ENCODE data around the gene IRF2.

GRCh38 chr4:184404047-184404446 lies 70.3 kb downstream of the IRF2 start:
- TF ChIP-seq POLR2AphosphoS5 (IDR thresholded peaks at IDR 0.05) (no peak), CTCF (IDR thresholded peaks at IDR 0.05; ENCODE audit: poor library complexity, severe bottlenecking) (no peak), EZH2 (IDR thresholded peaks at IDR 0.05; ENCODE audit: borderline replicate concordance, insufficient read depth, low read length, poor library complexity, severe bottlenecking) (no peak), EP300 (conservative IDR thresholded peaks at IDR 0.05; ENCODE audit: poor library complexity, severe bottlenecking) (no peak), MXI1 (conservative IDR thresholded peaks at IDR 0.05; ENCODE audit: poor library complexity, severe bottlenecking) (no peak), SMC3 (conservative IDR thresholded peaks at IDR 0.05; ENCODE audit: poor library complexity) (no peak), TAF1 (IDR thresholded peaks at IDR 0.05; ENCODE audit: low read depth) (no peak)
- TF ChIP-seq, protein P1, sequence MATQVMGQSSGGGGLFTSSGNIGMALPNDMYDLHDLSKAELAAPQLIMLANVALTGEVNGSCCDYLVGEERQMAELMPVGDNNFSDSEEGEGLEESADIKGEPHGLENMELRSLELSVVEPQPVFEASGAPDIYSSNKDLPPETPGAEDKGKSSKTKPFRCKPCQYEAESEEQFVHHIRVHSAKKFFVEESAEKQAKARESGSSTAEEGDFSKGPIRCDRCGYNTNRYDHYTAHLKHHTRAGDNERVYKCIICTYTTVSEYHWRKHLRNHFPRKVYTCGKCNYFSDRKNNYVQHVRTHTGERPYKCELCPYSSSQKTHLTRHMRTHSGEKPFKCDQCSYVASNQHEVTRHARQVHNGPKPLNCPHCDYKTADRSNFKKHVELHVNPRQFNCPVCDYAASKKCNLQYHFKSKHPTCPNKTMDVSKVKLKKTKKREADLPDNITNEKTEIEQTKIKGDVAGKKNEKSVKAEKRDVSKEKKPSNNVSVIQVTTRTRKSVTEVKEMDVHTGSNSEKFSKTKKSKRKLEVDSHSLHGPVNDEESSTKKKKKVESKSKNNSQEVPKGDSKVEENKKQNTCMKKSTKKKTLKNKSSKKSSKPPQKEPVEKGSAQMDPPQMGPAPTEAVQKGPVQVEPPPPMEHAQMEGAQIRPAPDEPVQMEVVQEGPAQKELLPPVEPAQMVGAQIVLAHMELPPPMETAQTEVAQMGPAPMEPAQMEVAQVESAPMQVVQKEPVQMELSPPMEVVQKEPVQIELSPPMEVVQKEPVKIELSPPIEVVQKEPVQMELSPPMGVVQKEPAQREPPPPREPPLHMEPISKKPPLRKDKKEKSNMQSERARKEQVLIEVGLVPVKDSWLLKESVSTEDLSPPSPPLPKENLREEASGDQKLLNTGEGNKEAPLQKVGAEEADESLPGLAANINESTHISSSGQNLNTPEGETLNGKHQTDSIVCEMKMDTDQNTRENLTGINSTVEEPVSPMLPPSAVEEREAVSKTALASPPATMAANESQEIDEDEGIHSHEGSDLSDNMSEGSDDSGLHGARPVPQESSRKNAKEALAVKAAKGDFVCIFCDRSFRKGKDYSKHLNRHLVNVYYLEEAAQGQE (IDR thresholded peaks at IDR 0.05; ENCODE audit: borderline replicate concordance), result no peak
